Activated T-cell treated with anti-CD3 and anti-CD28 coated beads, Interleukin-2, amount 50 U/mL, for 72 hours (primary cell): ENCODE measurements around the gene TOM1. TPM values are rescaled to one million over a fixed set of nuclear protein-coding genes. Genes with fewer than 3 reads are reported as not detected.

Experiments
- ATAC-seq, 2 donors: fragments of 150-1000 bp; cut with Tn5 transposase; replicated peaks in 1 of 2; 2 replicates each; pipeline ENCODE4 v1.10.0; 2021; ENCODE audit warnings: moderate library complexity in 2 of 2, mild to moderate bottlenecking in 1 of 2
- DNase-seq, 2 donors: peaks; one replicate each; pipeline ENCODE4 v3.0.0; 2021 to 2022; ENCODE audit warnings: mixed read lengths in 1 of 2
- H3K27ac Mint-ChIP-seq: one replicate; pipeline ENCODE4 v1.8.0; 2022; ENCODE audit warnings: mild to moderate bottlenecking, moderate library complexity, mixed read lengths
- H3K27me3 Mint-ChIP-seq: one replicate; pipeline ENCODE4 v1.8.0; 2022; ENCODE audit warnings: low read depth, mixed read lengths
- H3K36me3 Mint-ChIP-seq, 2 donors: one replicate each; pipeline ENCODE4 v1.8.0; 2022; ENCODE audit warnings: mixed read lengths in 2 of 2, mild to moderate bottlenecking in 1 of 2; ENCODE audit not compliant: insufficient read depth in 2 of 2
- H3K4me1 Mint-ChIP-seq: one replicate; pipeline ENCODE4 v1.8.0; 2022; ENCODE audit warnings: low read depth, mixed read lengths
- H3K4me3 Mint-ChIP-seq, 2 donors: one replicate each; pipeline ENCODE4 v1.8.0; 2022; ENCODE audit warnings: mild to moderate bottlenecking in 2 of 2, mixed read lengths in 2 of 2, moderate library complexity in 2 of 2
- H3K9me3 Mint-ChIP-seq, 2 donors: one replicate each; pipeline ENCODE4 v1.8.0; 2022; ENCODE audit warnings: mixed read lengths in 2 of 2
- total RNA-seq, 2 donors: library from RNA; stranded (reverse); gene quantifications; one replicate each; pipeline ENCODE4 v1.2.3, GENCODE V29; 2022

TOM1 gene
- total RNA-seq, 2 donors from 2014 or later, result 38.4 to 40.4 TPM

DNA sequence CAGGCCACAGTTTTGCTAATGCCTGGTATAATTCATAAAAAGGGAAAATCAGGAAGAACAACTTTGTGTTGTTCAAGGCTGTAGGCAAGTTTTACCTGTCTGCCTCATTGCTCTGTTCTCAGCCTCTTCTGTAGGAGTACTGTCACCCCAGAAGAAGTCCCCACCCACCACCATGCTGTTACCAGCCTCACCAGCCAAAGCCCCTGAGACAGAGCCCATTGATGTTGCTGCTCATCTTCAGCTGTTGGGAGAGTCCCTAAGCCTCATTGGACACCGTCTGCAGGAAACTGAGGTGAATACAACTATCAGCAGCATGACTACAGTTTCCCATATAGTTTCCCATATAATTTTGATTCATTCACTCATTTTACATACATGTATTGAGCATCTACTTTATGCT, 11.6 kb upstream of the TOM1 start:
- no peaks in the 10 kb centered on the region for H3K27me3 Mint-ChIP-seq
- DNase-seq, result no peak
- H3K9me3 Mint-ChIP-seq, result no peaks in the 10 kb centered on the region
- H3K4me3 Mint-ChIP-seq, result no peak overlapping the region
- ATAC-seq, result peak in 1 of 2 donors; percentile 63
- H3K36me3 Mint-ChIP-seq, result peaks cover 1 to 31% of the 10 kb centered on the region in 2 donors
- H3K4me1 Mint-ChIP-seq, result no peaks in the 10 kb centered on the region
- peak overlapping the region; percentile 46 for H3K27ac Mint-ChIP-seq

DNA sequence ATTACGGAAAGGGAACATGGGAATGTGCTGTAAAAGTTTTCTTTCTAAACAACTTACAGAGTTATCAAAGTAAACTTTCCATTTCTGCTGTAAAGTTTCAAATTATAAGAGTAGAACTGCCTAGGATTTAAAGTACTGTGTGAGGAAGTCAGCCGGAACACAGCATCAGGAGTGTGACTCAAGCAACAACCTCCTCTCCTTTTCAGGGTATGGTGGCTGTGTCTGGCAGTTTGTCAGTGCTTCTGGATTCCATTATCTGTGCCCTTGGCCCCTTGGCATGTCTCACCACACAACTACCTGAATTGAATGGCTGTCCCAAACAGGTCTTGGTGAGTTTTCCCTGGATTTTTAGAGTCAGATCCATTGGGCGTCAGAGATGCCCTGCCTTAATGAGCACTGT, 6.9 kb upstream of the TOM1 start:
- ATAC-seq (no peak), DNase-seq (no peak)
- H3K36me3 Mint-ChIP-seq, result peaks cover 3 to 20% of the 10 kb centered on the region in 2 donors
- H3K27me3 Mint-ChIP-seq, result no peaks in the 10 kb centered on the region
- no peak overlapping the region for H3K27ac Mint-ChIP-seq
- H3K4me1 Mint-ChIP-seq, result no peaks in the 10 kb centered on the region
- H3K9me3 Mint-ChIP-seq, result no peaks in the 10 kb centered on the region
- no peak overlapping the region for H3K4me3 Mint-ChIP-seq

GRCh38 chr22:35296051-35296450, 3.6 kb upstream of the TOM1 start:
- H3K27ac Mint-ChIP-seq, result no peak overlapping the region
- DNase-seq (no peak), ATAC-seq (no peak)
- H3K36me3 Mint-ChIP-seq, result peaks cover 3 to 11% of the 10 kb centered on the region in 2 donors
- no peaks in the 10 kb centered on the region for H3K9me3 Mint-ChIP-seq
- H3K4me3 Mint-ChIP-seq, result no peak overlapping the region
- no peaks in the 10 kb centered on the region for H3K27me3 Mint-ChIP-seq
- peaks cover 14% of the 10 kb centered on the region for H3K4me1 Mint-ChIP-seq

DNA sequence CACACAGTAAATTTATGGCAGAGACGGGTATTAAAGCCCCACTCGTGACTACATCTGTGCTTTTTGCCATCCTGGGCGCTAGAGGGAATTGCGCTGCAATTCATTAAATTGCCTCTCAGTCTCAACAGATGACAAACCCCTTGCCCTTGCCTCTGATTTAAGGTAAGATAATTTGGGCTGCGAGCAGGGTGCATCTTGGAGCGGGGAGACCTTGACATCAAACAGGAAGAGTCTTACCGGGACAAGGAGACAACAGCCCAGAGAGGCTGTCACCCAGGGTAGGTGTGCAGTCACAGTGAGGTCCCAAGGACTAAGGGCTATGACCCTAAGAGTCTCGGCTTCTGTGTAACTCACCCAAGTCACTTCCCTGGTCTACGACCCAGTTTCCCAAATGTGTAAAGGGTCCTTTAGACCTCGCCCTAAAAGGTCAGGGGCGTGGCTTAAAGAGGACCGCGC, 449 bp upstream of the TOM1 start:
- DNase-seq (no peak), ATAC-seq (peak in 1 of 2 donors; percentile 34)
- Mint-ChIP-seq H3K4me3 (peak overlapping the region; percentile 94 to 99), H3K4me1 (peaks cover 39% of the 10 kb centered on the region), H3K36me3 (no peaks in the 10 kb centered on the region), H3K27me3 (no peaks in the 10 kb centered on the region), H3K27ac (peak overlapping the region; percentile 91), H3K9me3 (no peaks in the 10 kb centered on the region)

DNA sequence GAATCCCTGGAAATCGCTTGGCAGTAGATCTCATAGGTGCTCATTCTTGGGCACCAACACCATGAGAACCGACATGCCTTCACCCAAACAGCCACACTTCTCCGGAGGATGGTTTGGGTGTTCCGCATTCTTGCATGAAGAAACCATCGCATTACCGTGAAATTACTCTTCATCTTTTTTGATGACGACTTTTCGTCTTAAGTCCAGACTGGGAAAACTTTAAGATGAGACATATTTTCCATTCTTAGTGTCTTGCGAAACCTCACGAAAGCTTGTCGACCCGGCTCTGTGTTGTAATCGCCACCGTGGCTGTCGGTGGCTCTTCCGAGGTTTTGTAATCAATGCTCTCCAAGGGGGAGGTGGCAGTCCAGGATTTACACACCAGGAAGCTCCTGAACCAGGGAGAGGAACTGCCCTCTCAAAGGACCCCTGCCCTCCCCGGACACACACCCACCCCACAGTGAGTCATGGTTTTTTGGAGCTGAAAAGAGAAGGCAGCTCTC, 1.7 kb downstream of the TOM1 start:
- peak overlapping the region; percentile 94 to 99 for H3K4me3 Mint-ChIP-seq
- ATAC-seq, result no peak
- H3K27me3 Mint-ChIP-seq, result no peaks in the 10 kb centered on the region
- no peaks in the 10 kb centered on the region for H3K9me3 Mint-ChIP-seq
- peaks cover 59% of the 10 kb centered on the region for H3K4me1 Mint-ChIP-seq
- no peaks in the 10 kb centered on the region for H3K36me3 Mint-ChIP-seq
- H3K27ac Mint-ChIP-seq, result peak overlapping the region; percentile 79
- no peak for DNase-seq

GRCh38 chr22:35303029-35303624, 3.4 kb downstream of the TOM1 start:
- ATAC-seq, result no peak
- Mint-ChIP-seq H3K27me3 (no peaks in the 10 kb centered on the region), H3K4me3 (peak overlapping the region in 1 of 2 donors; percentile 3), H3K9me3 (no peaks in the 10 kb centered on the region), H3K4me1 (peaks cover 76% of the 10 kb centered on the region), H3K36me3 (no peaks in the 10 kb centered on the region), H3K27ac (peak overlapping the region; percentile 3)
- no peak for DNase-seq

- no peaks in the 10 kb centered on the region for H3K36me3 Mint-ChIP-seq
- peak overlapping the region; percentile 42 for H3K27ac Mint-ChIP-seq
- DNase-seq (no peak), ATAC-seq (no peak)
- H3K27me3 Mint-ChIP-seq, result no peaks in the 10 kb centered on the region
- H3K4me3 Mint-ChIP-seq, result no peak overlapping the region
- no peaks in the 10 kb centered on the region for H3K9me3 Mint-ChIP-seq
- peaks cover 91% of the 10 kb centered on the region for H3K4me1 Mint-ChIP-seq
Observed at GRCh38 chr22:35305525-35306070, 5.9 kb downstream of the TOM1 start.

DNA sequence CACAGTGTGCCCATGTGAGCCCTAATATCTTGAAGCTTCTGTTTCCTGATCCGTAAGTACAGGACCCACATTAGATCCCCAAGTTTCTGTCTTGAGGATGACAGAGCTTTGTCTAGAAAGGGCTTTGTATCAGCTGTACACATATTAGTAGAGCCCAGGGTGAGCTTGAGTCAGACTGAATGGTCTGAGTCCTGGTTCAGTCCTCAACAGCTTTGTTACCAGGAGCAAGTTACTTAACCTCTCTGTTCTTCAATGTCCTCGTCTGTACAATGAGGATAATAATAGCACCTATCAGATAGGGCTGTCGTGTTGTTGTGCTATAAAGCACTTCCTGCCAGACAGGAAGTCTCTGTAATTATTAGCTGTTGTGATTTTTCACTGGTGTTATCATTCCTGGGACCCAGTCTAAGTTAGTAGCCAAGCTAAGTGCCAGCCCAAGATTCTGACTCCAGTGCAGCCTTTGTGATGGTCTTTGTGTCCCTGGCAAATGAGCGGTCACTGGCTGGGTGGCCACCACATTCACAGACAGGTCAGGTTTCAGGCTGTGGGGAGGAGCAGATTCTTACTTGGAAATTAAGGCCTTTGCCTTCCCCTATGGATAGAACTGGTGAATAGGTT, 6.8 kb downstream of the TOM1 start:
- no peaks in the 10 kb centered on the region for H3K9me3 Mint-ChIP-seq
- H3K4me3 Mint-ChIP-seq, result peak overlapping the region in 1 of 2 donors; percentile 39
- DNase-seq, result no peak
- no peak for ATAC-seq
- H3K36me3 Mint-ChIP-seq, result no peaks in the 10 kb centered on the region
- no peaks in the 10 kb centered on the region for H3K27me3 Mint-ChIP-seq
- H3K27ac Mint-ChIP-seq, result peak overlapping the region; percentile 79
- H3K4me1 Mint-ChIP-seq, result peaks cover 91% of the 10 kb centered on the region

GRCh38 chr22:35307372-35307771, 7.7 kb downstream of the TOM1 start:
- Mint-ChIP-seq H3K4me1 (peaks cover 95% of the 10 kb centered on the region), H3K27me3 (no peaks in the 10 kb centered on the region), H3K27ac (peak overlapping the region; percentile 68), H3K4me3 (no peak overlapping the region), H3K36me3 (no peaks in the 10 kb centered on the region), H3K9me3 (no peaks in the 10 kb centered on the region)
- ATAC-seq (no peak), DNase-seq (no peak)

DNA sequence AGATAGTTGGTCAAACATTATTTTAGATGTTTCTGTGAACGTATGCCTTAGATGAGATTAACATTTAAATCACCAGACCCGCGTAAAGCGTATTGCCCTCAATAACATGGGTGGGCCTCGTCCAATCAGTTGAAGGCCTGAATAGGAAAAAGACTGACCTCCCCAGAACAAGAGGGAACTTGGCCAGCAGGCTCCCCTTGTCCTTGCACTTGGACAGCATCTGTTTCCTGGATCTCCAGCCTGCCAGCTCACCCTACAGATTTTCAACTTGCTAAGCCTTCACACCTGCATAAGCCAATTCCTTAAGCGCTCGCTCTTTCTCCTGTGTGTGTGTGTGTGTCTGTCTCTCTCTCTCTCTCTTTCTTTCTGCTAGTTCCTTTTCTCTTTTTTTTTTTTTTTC, 8.2 kb downstream of the TOM1 start:
- Mint-ChIP-seq H3K4me3 (peak overlapping the region in 1 of 2 donors; percentile 21), H3K4me1 (peaks cover 95% of the 10 kb centered on the region), H3K36me3 (no peaks in the 10 kb centered on the region), H3K27me3 (no peaks in the 10 kb centered on the region), H3K9me3 (no peaks in the 10 kb centered on the region), H3K27ac (peak overlapping the region; percentile 21)
- ATAC-seq (no peak), DNase-seq (no peak)

DNA sequence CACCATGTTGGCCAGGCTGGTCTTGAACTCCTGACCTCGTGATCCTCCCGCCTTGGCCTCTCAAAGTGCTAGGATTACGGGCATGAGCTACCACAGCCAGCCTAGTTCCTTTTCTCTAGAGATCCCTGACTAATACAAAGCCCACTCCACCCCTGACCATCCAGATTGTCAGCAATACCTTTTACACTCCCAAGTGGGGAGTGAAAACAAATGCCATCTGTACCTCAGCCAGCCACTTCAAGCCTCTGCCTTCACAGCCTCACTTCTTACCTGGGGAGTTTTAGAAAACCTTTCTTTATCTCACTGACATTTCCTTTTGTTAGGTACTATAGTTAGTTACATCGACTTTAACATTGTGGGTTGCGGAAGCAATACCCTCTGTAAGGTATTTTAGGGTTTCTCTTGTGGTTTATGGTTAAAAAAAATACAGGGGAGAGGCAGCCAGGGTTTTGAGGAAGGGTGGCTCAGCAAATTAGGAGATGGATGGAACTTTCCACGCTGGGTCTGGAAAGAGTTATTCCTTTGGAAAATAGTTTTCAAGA, 8.9 kb downstream of the TOM1 start:
- Mint-ChIP-seq H3K4me1 (peaks cover 97% of the 10 kb centered on the region), H3K27ac (peak overlapping the region; percentile 79), H3K36me3 (no peaks in the 10 kb centered on the region), H3K4me3 (peak overlapping the region in 1 of 2 donors; percentile 45), H3K27me3 (no peaks in the 10 kb centered on the region), H3K9me3 (no peaks in the 10 kb centered on the region)
- DNase-seq (no peak), ATAC-seq (no peak)

- peaks cover 95% of the 10 kb centered on the region for H3K4me1 Mint-ChIP-seq
- peak overlapping the region; percentile 31 for H3K27ac Mint-ChIP-seq
- H3K4me3 Mint-ChIP-seq, result peak overlapping the region; percentile 22 to 67
- ATAC-seq (no peak), DNase-seq (no peak)
- H3K36me3 Mint-ChIP-seq, result no peaks in the 10 kb centered on the region
- H3K27me3 Mint-ChIP-seq, result no peaks in the 10 kb centered on the region
- H3K9me3 Mint-ChIP-seq, result no peaks in the 10 kb centered on the region
Observed at GRCh38 chr22:35310556-35311550, 11.2 kb downstream of the TOM1 start.
